GM18526 (cell line): ENCODE data around the gene OSBPL6.

ENCODE experiments used
- POLR2A ChIP-seq: IDR thresholded peaks from 3 replicates; pipeline ENCODE4 v1.6.1; 2011; ENCODE audit not compliant: insufficient read length; ENCODE audit errors: extremely low read depth

Gene OSBPL6

DNA sequence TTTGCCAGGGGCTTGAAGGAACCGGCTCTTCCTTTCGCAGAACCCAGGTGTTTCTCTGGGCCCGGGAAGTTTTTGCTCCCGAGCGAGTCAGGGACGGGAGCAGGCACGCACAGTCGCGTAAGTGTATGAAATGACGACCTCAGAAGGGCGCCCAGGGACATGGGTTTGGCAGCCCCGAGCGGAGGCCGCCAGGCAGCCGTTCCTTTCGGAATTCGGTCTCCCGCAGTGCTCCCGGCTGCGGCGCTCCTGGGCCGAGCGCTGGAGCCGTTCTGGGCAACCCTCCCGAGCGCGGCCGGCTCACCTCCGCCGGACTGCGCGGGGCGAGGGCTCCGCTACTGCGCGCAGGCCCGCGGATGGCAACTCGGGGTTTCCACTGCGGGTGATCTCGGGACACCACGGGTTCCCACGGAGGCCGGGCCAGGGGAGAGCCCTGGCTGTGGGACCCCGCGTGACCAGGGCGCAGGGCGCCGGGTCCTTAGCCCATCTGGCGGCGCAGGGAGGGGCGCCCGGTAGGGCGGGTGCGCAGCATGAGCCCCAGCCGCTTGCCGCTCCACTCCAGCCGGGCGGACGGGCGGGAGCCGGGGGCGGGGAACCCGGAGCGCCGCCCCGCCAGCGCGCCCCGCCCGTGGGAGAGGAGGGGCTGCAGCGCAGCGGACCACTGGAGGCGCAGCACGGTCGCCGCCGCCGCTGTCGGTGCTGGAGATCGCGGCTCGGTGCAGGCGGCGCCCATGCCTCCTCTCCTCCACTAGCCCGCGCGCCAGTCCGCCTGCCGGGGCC is at the start of gene OSBPL6:
TSS of gene OSBPL6 (plus strand) at position 690 of the 777 bp plus-strand sequence. CDS start 111,673 bp downstream, outside the sequence.
- TF ChIP-seq POLR2A, result no peak

DNA sequence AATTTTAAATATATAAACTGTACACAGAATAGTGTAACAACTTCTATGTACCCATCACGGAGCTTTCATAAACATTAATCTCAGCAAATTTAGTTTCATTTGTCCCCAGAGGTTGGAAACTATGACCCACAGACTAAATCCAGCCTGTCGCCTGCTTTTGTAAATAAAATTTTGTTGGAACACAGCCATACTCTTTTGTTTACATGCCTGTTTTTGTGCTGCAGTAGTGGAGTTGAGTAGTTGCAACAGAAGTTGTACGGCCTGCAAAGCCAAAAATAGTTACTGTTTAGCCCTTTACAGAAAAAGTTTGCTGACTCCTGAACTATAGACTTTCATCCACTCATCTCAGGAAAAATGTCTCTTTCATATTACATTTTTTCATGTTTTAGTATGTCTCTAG is 42.3 kb upstream of the OSBPL6 start:
- TF ChIP-seq POLR2A, result no peak

- TF ChIP-seq POLR2A, result no peak
Observed at GRCh38 chr2:178152542-178152941, 41.8 kb upstream of the OSBPL6 start.

GRCh38 chr2:178152977-178153376 is 41.3 kb upstream of the OSBPL6 start:
- TF ChIP-seq POLR2A, result no peak

DNA sequence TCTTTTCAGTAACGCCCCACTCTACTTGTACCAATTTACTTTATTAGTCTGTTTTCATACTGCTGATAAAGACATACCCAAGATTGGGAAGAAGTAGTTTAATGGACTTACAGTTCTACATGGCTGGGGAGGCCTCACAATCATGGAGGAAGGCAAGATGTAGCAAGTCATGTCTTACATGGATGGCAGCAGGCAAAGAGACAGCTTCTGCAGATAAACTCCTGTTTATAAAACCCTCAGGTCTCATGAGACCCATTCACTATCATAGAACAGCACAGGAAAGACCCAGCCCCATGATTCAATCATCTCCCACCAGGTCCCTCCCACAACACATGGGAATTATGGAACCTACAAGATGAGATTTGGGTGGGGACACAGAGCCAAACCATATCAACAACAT is 38.8 kb upstream of the OSBPL6 start:
- TF ChIP-seq POLR2A, result no peak

- TF ChIP-seq POLR2A, result no peak
Observed at GRCh38 chr2:178157574-178157973, 36.7 kb upstream of the OSBPL6 start.

- no peak for TF ChIP-seq POLR2A
Observed at GRCh38 chr2:178159966-178160365, 34.3 kb upstream of the OSBPL6 start.

GRCh38 chr2:178160601-178161000 is 33.7 kb upstream of the OSBPL6 start:
- TF ChIP-seq POLR2A, result no peak

GRCh38 chr2:178163395-178163794 is 30.9 kb upstream of the OSBPL6 start:
- TF ChIP-seq POLR2A, result no peak

DNA sequence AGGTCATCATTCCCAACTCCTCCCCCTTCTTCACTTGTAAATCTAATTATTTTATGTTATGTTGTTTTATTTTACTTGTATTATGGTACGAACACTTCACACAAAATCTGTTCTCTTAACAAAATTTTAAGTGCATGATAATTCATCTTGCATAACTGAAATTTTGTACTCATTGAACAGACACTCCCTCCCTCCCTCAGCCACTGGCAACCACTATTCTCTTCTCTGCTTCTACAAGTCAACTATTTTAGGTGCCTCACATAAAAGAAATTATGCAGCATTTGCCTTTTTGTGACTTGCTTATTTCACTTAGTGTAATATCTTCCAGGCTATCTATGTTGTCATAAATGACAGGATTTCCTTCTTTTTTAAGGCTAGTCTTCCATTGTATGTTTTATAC is 30.4 kb upstream of the OSBPL6 start:
- TF ChIP-seq POLR2A, result no peak

GRCh38 chr2:178173657-178174056 is 20.7 kb upstream of the OSBPL6 start:
- no peak for TF ChIP-seq POLR2A

GRCh38 chr2:178177066-178177679 is 17.1 kb upstream of the OSBPL6 start:
- TF ChIP-seq POLR2A, result no peak

- TF ChIP-seq POLR2A, result no peak
Observed at GRCh38 chr2:178187861-178188260, 6.5 kb upstream of the OSBPL6 start.

DNA sequence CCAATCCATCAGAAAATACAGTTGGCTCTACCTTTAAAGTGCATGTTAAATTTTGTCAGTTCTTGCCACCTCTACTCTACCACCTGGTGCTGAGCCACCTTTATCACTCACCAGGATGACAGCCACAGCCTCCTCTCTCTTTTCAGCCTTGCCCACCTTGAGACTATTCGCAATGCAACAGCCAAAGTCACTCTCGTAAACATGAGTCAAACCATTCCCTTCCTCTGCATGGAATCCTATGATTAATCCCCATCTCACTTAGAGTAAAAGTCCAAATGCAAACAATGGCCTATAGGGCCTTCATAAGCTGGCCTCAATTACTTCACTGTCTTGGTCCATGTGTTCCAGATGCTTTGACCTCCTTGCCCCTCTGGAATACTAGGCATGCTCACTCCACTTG is 5.8 kb upstream of the OSBPL6 start:
- TF ChIP-seq POLR2A, result no peak

DNA sequence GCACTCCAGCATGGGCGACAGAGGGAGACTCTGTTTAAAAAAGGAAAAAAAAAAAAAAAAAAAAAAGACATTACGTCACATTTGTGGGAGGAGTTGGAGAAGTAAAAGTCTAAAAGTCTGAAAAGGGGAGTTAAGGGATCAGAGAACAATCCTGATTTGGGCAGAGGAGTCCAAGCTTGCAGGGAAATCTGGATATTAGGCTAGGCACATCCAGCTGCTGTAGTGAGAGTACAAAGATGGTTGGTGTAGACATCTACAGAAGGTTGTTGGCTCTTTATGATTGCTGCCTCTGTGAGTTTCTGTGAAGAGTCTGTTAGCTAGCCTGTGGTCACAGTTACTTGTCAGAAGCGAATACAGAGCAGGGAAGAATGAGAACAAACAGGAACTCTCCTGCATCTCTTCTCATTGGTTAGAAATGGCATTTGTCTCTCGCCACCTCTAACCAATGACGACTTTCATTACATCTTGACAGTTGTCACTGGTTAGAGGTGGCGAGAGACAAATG is 3.3 kb upstream of the OSBPL6 start:
- TF ChIP-seq POLR2A, result no peak

- no peak for TF ChIP-seq POLR2A
Observed at GRCh38 chr2:178191511-178191910, 2.8 kb upstream of the OSBPL6 start.

- TF ChIP-seq POLR2A, result no peak
Observed at GRCh38 chr2:178193496-178193822, 853 bp upstream of the OSBPL6 start.

- TF ChIP-seq POLR2A, result no peak
Observed at GRCh38 chr2:178194600-178195389, 483 bp downstream of the OSBPL6 start.
